AML-193 (cell line): Measurements from ENCODE around the gene NBEAL2.
"Not testable (repeated sequence)": the region's sequence is repeated elsewhere in the genome, so short reads cannot be mapped to it uniquely, and the experiment has no call there.

Source experiments
- DNase-seq, 2 experiments: peaks; one replicate each; lab custom pipeline; 2025; lab: John Stamatoyannopoulos, UW

Gene NBEAL2

DNA sequence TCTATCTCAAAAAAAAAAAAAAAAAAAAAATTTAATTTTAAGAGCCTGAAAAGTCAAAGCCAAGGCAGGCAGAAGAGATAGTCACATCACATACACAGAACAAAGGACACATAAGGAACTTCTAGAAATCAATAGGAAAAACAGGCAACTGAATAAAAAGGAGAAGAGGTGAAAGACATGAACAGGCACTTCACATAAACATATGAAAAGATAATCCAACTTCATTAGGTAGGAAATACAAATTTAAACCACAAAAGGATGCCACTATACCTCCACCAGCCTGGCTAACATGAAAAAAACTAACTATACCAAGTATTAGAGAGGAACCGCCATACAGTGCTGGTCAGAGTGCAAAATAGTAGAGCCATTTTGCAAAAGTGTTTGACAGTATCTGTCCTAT is 17.0 kb upstream of the NBEAL2 start:
- no peak for DNase-seq

DNA sequence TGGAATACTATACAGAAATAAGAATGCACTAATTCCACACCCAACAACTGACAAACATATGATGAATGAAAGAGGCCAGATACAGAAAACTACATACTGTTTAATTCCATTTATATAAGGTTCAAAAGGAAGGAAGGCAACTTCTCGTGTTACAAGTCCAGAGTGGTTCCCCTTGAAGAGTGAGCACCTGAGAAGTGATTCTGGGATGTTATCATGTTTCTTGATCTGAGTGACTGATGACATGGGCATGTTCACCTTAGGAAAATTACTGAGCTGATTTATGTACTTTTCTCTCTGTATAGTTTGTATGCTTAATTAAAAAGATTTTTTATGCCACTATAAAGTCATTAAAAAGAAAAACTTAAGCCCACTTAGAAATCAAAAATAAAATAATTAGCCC is 16.5 kb upstream of the NBEAL2 start:
- no peak for DNase-seq

DNA sequence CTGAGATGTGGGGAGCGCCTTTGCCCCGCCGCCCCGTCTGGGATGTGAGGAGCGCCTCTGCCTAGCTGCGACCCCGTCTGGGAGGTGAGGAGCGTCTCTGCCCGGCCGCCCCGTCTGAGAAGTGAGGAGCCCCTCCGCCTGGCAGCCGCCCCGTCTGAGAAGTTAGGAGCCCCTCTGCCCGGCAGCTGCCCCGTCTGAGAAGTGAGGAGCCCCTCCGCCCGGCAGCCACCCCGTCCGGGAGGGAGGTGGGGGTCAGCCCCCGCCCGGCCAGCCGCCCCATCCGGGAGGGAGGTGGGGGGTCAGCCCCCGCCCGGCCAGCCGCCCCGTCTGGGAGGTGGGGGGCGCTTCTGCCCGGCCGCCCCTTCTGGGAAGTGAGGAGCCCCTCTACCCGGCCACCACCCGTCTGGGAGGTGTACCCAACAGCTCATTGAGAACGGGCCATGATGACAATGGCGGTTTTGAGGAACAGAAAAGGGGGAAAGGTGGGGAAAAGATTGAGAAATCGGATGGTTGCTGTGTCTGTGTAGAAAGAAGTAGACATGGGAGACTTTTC is 15.4 kb upstream of the NBEAL2 start:
- DNase-seq = not testable (repeated sequence)

DNA sequence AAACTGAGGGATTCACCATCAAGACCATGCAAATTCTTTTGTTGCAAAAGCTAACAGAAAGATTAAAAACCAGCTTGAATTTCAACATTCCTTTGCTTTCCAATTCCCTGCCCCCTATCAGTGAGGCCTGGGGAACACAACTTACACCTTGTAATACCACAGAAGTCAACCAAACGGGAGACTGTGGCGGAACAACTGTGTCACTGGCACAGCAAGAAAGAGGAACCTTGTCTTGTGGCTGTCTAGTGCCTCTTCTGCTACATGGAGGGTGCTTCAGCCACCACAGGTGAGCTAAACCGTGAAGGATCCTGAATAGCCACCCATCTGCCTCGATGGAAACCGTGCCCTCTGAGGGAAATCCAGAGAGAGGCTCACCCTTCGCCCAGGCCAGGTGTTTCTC is 14.3 kb upstream of the NBEAL2 start:
- peak; percentile 96 to 98 for DNase-seq

DNA sequence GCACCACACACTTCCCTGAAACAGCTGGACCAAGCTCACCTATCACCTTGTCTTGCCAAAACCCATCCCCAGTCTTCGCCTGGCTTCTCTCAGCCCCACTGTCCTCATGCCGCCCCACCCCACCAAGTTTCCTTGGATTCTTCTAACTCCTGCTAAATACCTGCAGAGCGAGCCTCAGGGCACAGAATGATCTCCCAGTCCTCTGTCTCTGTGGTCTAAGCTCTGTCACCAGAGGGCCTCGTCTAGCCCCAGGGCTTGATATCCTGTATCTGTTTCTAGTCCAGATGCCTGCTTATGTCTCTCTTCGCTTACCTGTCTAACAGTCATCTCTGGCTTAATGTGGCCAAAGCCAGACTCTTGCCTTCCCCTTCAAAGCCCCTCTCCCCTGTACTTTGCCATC is 12.7 kb upstream of the NBEAL2 start:
- peak; percentile 16 to 20 for DNase-seq

DNA sequence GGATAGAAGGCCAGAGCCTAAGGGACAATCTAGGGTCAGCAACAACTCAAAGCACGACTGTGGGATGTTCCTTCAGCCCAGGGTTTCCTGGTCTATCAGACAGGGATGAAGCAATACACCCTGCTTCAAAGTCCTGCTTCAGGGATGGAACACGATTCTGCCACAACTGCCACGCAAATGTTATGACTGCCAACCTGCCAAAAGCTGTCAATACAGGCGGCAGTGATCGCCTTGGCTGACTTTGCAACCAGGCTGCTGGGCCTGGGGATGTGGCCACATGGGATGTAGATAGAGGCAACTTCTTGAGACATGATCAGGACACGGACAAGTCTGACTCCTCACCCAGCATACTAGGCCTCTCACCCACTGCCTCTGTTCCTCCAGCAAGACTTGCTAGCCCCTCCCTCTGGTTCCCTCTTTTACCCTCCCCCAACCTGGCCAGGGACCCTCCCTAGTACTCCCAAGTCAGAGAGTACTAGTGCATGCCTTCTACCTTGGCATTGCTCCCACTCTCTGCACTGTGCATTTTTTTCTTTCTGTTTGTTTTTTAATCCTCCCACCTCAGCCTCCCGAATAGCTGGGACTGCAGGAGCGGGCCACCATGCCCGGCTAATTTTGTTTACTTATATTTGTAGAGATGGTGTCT is 10.6 kb upstream of the NBEAL2 start:
- no peak for DNase-seq

DNA sequence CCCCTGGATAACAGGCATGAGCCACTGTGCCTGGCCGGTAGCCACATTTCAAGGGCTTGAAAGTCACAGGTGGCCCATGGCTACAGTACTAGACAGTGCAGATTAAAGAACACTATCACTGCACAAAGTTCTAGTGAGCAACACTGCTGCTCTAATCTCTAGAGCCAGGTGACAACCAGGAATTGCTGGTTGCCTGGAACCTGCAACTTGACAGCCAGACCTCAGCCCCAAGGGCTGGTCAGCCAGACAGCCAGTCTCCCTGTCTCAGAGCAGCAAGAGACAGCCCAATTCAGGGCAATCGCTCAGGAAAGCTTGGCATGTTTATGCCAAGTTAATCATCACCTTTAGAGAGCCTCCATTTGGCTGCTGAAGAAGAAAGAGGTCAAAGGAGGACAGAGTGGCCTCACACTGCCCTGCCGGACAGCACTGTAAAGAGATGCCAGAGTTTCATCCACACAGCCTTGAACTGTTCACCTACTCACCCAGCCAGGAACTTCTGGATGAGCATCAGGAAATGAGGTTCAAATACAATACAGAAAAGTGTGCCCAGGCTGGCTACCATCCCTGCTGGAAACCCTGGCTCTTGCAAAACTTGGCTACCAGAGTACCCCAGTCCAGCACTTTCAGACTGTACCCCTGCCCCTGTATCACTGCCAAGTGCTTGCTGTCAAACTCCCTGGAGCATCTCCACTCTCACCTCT is 8.9 kb upstream of the NBEAL2 start:
- no peak for DNase-seq

DNA sequence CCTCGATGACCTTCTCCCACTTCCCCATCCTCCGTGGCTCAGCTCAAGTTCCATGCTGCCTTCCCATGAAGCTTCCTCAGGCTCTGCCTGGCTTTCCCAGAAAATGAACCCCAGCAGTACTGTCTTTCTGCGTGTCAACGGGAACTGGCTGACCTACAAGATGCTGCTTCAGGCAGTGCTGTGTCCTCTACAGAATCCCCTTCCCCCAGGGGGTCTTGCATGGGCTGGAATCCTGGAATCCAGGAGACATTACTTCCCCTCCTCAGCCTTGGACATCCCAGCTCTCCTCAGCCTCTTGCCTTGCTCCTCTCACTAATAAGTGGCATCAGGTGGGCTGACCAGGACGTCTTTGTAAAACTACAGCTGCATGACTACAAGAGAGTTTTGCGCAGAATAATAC is 8.3 kb upstream of the NBEAL2 start:
- no peak for DNase-seq

DNA sequence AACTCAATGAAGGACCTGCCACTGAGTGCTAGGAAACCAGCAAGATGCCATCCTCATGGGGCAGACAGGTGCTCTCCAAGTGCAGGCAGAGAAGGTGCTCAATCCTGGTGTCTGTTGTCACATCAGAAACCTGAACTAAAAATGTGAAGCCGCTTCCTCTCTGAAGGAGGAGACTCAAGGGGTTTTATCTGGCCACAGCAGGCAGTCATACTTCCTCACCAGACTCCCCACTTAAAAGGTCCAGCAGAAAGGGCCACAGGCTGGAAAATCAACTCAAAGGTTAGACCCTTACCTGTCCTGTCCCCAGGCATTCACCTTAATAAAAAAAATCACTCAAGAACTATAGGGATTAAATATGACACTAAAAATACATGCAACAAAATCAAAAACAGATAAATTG is 7.7 kb upstream of the NBEAL2 start:
- DNase-seq = peak; percentile 59 to 66

DNA sequence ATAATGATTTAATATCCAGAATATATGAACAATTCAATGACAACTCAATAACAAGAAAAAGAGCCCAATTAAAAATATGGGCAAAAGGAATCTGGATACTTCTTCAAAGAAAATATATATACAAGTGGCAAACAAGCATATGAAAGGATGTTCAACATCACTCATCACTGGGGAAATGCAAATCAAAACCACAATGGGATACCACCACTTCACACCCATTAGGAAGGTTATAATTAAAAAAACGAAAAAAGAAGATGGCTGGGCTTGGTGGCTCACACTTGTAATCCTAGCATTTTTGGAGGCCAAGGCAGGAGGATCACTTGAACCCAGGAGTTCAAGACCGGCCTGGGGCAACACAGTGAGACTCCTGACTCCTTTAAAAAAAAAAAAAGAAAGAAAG is 7.1 kb upstream of the NBEAL2 start:
- no peak for DNase-seq

DNA sequence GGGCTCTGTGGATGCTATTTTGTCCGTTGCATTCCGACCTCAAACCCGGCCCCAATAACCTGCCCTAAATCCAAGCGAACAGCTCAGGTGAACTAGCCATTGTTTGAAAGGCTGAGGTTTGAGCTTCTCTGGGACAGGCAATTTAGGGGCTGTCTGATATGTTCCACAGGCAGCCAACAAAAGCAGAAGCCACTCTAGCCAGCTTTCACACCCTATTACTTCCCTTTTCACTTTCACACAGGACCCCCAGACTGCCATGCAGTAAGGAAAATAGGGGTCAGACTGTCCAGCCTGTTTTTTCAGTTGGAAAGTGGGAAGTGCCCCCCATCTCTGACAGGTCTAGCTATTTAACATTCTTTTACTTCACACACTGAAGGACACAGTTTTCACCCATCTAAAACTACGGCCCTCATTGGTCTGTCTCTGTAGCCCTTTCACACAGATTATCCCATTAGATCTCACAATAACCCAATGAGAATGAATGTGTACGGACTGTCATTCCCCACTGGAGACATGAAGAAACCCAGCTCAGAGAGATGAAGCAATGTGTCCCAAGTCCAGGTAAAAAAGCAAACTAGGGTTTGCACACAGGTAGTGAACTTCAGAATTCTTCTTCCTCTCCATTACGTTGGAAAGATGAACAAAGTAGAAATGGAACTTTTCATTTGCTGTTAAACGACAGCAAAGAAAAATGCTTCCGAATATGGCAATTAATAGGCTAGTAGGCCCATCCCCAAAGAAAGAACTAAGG is 4.9 kb upstream of the NBEAL2 start:
- peak; percentile 33 to 77 for DNase-seq

DNA sequence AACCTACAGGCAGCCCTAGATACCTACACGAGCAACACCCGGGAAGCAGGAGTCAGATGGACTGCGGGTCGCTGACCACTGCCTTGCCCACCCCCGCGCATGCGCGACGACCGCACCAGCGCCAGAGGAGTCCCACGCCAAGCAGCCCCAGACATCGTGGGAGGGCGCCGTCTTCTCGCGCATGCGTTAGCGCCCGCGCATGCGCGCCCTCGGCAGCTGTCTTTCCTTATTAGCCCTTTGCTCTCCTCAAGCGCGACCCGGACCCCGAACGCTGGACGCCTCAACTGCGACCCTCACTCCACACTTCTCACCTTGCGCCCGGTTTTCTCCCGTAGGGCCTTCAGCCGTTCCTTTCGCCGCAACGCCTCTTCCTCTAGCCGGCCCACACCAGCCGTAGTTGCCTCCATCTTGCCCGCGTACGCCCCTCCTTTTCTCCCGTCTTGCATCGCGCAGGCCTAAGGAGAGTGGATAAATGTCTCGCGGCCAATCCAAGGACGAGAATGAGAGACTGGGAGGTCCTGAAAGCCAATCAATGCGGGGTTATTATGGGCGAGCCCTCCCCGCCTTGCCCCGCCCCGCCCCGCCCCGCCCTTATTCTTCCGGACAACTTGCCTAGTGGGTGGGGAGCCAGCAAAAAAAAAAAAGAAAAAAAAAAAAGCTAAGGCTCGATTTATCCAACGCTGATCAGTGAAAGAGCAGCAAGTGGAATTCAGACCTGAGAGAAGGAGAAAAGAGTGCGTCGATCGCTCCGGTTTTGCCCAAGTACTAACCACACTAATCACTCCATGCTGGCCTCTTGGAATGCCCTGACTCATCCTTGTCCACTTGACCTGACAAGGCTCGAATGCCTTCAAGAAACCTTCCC is 2.9 kb upstream of the NBEAL2 start, which contains the start of gene CCDC12:
Gene CCDC12 (minus strand): TSS at position 420 of the 865 bp plus-strand sequence. CDS start 13 bp downstream, at position 407.
- peak; percentile 99 for DNase-seq

DNA sequence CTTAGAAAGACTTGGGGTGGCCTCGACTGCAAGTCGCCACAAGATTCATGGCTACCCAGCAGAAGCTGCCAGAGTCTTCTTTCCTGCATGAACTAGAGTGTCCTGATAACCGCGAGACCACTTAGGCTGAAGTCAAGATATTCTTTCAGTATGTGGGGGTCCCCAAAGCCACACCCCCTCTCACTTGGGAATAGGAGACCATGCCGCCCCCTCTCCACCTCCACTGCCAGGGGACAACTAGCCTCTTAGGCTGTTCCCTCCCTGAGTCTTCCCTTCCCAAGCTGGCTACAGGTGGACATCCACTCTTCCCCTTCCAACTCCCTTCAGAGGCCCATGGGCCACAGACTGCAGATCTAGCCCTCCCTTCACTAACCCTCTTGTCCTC is 1.7 kb upstream of the NBEAL2 start:
- DNase-seq = no peak

DNA sequence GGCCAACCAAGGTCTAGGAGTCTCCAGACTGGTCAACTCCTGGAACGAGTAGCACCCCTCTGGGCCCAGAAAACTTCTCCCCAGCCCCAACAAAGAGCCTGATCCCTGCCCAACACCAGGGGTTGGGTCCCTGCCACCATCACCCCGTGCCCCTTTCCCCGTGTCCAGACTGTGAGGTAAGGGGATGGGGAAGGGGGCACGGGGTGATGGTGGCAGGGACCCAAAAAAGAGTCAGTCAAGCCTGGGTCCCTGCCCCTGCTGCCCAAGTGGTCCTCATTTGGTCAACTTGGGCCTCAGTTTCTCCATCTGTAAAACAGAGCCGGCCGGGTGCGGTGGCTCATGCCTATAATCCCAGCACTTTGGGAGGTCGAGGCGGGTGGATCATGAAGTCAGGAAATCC is 1.1 kb upstream of the NBEAL2 start:
- no peak for DNase-seq

DNA sequence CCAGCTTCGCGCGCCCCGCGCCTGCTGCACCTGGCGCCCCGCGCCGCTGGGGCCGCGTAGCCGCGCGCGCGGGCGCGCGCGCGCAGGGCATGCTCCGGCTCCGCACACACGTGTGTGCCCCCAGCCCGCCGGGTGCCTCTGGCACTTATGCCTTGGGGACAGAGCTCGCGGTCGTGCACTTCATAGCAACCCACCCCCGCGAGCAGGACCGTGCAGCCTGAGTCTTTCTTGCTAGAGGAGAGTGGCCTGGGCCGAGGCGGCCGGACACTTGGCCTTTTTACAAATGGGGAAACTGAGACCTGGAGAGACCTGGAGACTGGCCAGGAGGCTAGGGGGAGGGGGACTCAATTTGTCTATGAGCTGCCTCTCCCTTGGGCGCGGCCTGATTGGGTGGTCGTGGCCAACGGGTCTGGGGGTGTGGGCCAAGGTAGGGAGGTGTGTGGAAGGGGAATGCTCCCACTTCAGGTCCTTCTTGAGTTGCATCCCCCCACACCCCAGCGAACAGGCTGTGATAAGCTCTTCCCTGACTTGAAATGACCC is 562 bp downstream of the NBEAL2 start:
- DNase-seq = no peak

DNA sequence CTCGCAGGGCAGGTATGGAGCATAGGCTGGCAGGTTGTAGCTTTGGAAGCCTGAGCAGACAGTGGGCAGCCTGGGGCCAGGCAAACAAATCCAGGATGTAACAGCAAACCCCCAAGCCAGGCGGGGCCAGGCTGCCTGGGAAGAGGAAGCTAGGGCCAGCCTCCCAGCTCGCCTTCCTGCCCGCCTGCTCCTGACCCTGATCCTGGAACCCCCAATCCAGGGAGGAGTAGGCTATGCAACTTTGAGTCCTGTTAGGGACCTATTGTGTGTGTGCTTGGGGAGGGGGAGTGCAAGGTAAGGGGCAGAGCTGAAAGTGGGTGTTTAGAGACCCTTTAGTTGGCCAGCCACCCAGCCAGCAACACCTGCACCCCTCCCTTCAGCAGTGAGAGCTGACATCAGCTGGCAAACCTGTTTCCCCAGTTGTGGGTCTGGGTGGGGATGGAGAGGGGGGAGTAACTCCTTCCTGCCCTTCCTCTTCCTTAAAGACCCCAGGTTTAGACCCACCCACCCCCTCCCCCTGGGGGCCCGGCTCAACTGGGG is 2.5 kb downstream of the NBEAL2 start:
- DNase-seq = peak in 1 of 2 experiments; percentile 21

DNA sequence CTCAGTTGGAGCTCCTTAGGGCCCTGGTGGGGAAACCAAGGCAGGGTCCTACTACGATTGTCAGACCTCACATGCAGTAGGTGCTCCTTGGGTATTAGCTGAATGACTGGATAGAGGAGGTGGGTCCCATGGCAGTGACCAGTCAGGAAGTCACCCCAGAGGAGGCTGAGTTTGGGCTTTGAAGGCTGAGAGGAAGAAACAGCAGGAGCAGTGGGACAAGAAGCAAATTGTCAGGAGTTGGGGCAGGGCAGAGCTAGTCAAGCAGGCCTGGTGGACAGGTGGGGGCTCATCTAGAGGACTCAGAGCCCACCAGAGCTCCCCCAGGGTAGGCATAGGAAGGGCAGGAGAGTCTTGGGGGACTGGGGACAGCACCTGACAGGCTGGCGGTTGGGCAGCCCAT is 3.1 kb downstream of the NBEAL2 start:
- no peak for DNase-seq

DNA sequence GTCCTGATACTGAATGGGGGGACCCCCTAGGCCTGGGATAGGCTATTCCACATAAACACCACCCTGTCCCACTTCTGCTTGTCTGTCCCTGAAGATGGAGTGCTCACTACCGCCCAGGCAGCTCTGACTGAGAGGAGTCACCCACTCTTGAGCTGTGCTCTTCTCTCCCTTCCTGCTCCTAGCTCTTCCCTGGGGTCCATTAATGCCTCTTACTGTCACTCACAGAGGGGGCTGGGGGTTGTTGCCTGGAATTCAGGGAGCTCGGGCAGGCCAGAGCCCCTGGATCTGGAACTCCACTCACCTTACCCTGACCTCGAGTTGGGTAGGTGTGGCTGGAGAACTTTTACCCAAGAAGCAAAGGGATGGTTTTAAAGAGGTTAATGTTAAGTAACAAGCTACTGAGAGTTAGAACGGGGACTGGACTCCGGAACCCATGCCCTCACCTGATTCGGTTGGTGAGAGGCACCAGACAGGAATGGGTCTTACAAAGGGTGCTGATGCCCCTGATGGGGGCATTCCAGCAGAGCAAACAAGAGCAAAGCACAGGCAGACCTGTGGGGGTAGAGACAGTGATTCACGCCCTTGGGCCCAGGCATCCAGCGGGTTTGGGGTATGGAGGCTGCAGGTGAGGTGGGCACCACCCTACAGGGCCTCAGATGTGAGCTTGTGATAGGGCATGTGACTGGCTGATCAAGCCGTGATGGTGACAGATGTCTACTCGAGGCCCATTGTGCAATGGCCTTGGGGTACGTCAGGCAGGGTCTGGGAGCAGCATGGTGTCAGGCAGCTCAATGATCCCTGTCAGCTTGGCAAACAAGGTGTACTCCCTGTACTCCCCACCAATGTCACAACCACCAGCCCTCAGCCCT is 5.4 kb downstream of the NBEAL2 start:
- DNase-seq = no peak

DNA sequence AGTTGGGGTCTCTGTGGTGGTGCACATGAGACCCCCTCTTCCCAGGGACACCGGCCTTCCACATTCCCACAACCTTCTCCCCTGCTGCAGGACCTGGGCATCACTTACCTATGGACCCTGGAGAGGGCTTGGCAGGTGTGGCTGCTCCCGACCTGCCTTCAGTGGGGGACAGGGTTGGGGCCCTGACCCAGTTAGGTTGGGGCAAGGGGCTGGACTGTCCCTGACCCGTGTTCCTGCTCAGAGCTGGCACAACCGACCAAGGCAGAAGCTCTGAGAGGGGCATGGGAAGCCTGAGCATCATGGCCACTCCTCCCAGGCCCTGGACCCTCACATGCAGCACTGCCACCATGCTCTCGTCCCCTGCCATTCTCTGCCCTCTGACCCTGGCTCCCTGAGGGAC is 6.1 kb downstream of the NBEAL2 start:
- no peak for DNase-seq

DNA sequence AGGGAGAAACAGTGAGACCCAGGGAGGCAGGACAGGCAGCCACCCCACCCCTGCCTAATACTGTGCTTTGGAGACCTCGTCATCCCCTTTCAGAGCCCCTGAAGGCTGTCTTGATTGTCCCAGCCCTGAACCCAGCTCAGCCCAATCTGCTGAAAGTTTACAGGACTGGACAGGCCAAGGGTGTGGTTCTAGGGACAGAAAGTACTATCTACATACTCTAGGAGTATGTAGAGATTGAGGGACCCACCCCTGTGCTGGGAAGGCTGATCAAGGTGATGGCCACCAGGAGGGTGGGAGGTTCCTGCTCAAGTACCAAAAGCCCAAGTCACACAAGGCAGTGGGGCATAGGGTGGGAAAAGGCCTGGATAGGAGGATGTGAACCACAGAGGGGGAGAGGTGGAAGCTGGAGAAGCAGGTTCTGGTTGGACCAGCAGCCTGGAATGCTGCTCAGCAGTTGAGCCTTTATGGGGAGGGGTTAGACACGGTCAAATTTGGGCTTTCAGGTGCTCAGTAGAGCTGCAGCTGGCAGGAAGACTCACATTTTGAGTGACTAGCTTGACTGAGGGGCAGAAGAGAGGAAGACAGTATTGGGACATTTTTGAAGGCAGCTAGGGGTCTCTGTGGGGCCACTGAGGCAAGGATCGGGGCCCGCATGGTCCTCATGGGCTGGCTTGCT is 6.7 kb downstream of the NBEAL2 start:
- no peak for DNase-seq
